ENCODE measurements around the gene CELF4.

Gene CELF4

GRCh38 chr18:37546272-37546537 is 19.4 kb downstream of the CELF4 start:
- TF ChIP-seq ZBTB7A (IDR thresholded peaks at IDR 0.05; ENCODE audit: low read depth), result no peak
- TF ChIP-seq EP300 (IDR thresholded peaks at IDR 0.05; ENCODE audit: borderline replicate concordance), result no peak
- TF ChIP-seq CREB1 (IDR thresholded peaks at IDR 0.05; ENCODE audit: low read depth), result no peak
- TF ChIP-seq CEBPB (IDR thresholded peaks at IDR 0.05), result no peak
- no peak for TF ChIP-seq TCF12 (IDR thresholded peaks at IDR 0.05; ENCODE audit: low read depth)
- no peak for TF ChIP-seq TAF1 (IDR thresholded peaks at IDR 0.05; ENCODE audit: low read depth)
- TF ChIP-seq TEAD4 (IDR thresholded peaks at IDR 0.05), result no peak
- no peak for TF ChIP-seq FOXM1 (IDR thresholded peaks at IDR 0.05; ENCODE audit: borderline replicate concordance, low read depth)

GRCh38 chr18:37545461-37546271 is 19.9 kb downstream of the CELF4 start:
- TF ChIP-seq TCF12 (IDR thresholded peaks at IDR 0.05; ENCODE audit: low read depth), result no peak

- TF ChIP-seq CREB1 (IDR thresholded peaks at IDR 0.05; ENCODE audit: low read depth) (no peak), YY1 (IDR thresholded peaks at IDR 0.05; ENCODE audit: low read depth) (no peak), ZBTB7A (IDR thresholded peaks at IDR 0.05; ENCODE audit: low read depth) (no peak), USF1 (IDR thresholded peaks at IDR 0.05) (no peak), TEAD4 (IDR thresholded peaks at IDR 0.05) (no peak), RAD21 (IDR thresholded peaks at IDR 0.05; ENCODE audit: low read depth) (no peak), TAF1 (IDR thresholded peaks at IDR 0.05; ENCODE audit: low read depth) (no peak), EGR1 (IDR thresholded peaks at IDR 0.05) (no peak), EP300 (IDR thresholded peaks at IDR 0.05; ENCODE audit: borderline replicate concordance) (no peak), FOXM1 (IDR thresholded peaks at IDR 0.05; ENCODE audit: borderline replicate concordance, low read depth) (no peak), REST (IDR thresholded peaks at IDR 0.05; ENCODE audit: low read depth) (no peak), CEBPB (IDR thresholded peaks at IDR 0.05) (no peak), MAX (IDR thresholded peaks at IDR 0.05) (no peak), NFIC (IDR thresholded peaks at IDR 0.05) (no peak), TCF12 (IDR thresholded peaks at IDR 0.05; ENCODE audit: low read depth) (no peak)
These were observed 20.9 kb downstream of the CELF4 start for GRCh38 chr18:37544713-37545112.

GRCh38 chr18:37544217-37544616 is 21.4 kb downstream of the CELF4 start:
- TF ChIP-seq REST (IDR thresholded peaks at IDR 0.05; ENCODE audit: low read depth) (no peak), TCF12 (IDR thresholded peaks at IDR 0.05; ENCODE audit: low read depth) (no peak), ZBTB7A (IDR thresholded peaks at IDR 0.05; ENCODE audit: low read depth) (no peak), TEAD4 (IDR thresholded peaks at IDR 0.05) (no peak), CEBPB (IDR thresholded peaks at IDR 0.05) (no peak), USF1 (IDR thresholded peaks at IDR 0.05) (no peak), MAX (IDR thresholded peaks at IDR 0.05) (no peak), CREB1 (IDR thresholded peaks at IDR 0.05; ENCODE audit: low read depth) (no peak), EP300 (IDR thresholded peaks at IDR 0.05; ENCODE audit: borderline replicate concordance) (no peak), FOXM1 (IDR thresholded peaks at IDR 0.05; ENCODE audit: borderline replicate concordance, low read depth) (no peak), NFIC (IDR thresholded peaks at IDR 0.05) (no peak), TAF1 (IDR thresholded peaks at IDR 0.05; ENCODE audit: low read depth) (no peak), RAD21 (IDR thresholded peaks at IDR 0.05; ENCODE audit: low read depth) (no peak), YY1 (IDR thresholded peaks at IDR 0.05; ENCODE audit: low read depth) (no peak), EGR1 (IDR thresholded peaks at IDR 0.05) (no peak)

GRCh38 chr18:37543321-37543720 is 22.3 kb downstream of the CELF4 start:
- no peak for TF ChIP-seq USF1 (IDR thresholded peaks at IDR 0.05)
- TF ChIP-seq RAD21 (IDR thresholded peaks at IDR 0.05; ENCODE audit: low read depth), result no peak
- no peak for TF ChIP-seq TAF1 (IDR thresholded peaks at IDR 0.05; ENCODE audit: low read depth)
- no peak for TF ChIP-seq YY1 (IDR thresholded peaks at IDR 0.05; ENCODE audit: low read depth)
- TF ChIP-seq TEAD4 (IDR thresholded peaks at IDR 0.05), result no peak
- TF ChIP-seq MAX (IDR thresholded peaks at IDR 0.05), result no peak
- TF ChIP-seq FOXM1 (IDR thresholded peaks at IDR 0.05; ENCODE audit: borderline replicate concordance, low read depth), result no peak
- TF ChIP-seq NFIC (IDR thresholded peaks at IDR 0.05), result no peak
- TF ChIP-seq CEBPB (IDR thresholded peaks at IDR 0.05), result no peak
- TF ChIP-seq EP300 (IDR thresholded peaks at IDR 0.05; ENCODE audit: borderline replicate concordance), result no peak
- TF ChIP-seq TCF12 (IDR thresholded peaks at IDR 0.05; ENCODE audit: low read depth), result no peak
- TF ChIP-seq CREB1 (IDR thresholded peaks at IDR 0.05; ENCODE audit: low read depth), result no peak
- TF ChIP-seq REST (IDR thresholded peaks at IDR 0.05; ENCODE audit: low read depth), result no peak
- no peak for TF ChIP-seq ZBTB7A (IDR thresholded peaks at IDR 0.05; ENCODE audit: low read depth)
- TF ChIP-seq EGR1 (IDR thresholded peaks at IDR 0.05), result no peak

Measured in Ishikawa (cell line).